Caco-2 (cell line): ENCODE results near the gene C16orf92. TPM values are rescaled to one million over a fixed set of nuclear protein-coding genes. Genes with fewer than 3 reads are reported as not detected.
"Not testable (repeated sequence)": the region's sequence is repeated elsewhere in the genome, so short reads cannot be mapped to it uniquely, and the experiment has no call there.

Experiments used
- BruUV-seq: library from RNA; stranded (reverse); fragments of 400-500 nt; replicated peaks from 2 replicates; lab custom pipeline; 2021; lab: Mats Ljungman, UMichigan
- CTCF ChIA-PET: fragments of 300-600 bp; sonication (Branson Sonifier 250); formaldehyde crosslinking; loops from one replicate; lab custom pipeline; 2022; ENCODE audit warnings: antibody characterized with exemption; lab: Charles Lee
- POLR2A ChIA-PET: fragments of 300-600 bp; sonication (Branson Sonifier 250); formaldehyde crosslinking; loops from one replicate; lab custom pipeline; 2022; ENCODE audit warnings: antibody characterized with exemption; lab: Charles Lee
- DNase-seq, 2 experiments: peaks; one replicate each; pipeline versions ENCODE4 v3.0.0 to v3.0.0-alpha.2; 2020 to 2022
- H3K27me3 ChIP-seq: replicated peaks from 2 replicates; pipeline ENCODE4 v1.6.0; 2011; ENCODE audit warnings: low read length; ENCODE audit not compliant: control insufficient read depth, insufficient read depth
- H3K36me3 ChIP-seq: 2 replicates; pipeline ENCODE4 v1.5.1; 2011; ENCODE audit warnings: low read length; ENCODE audit not compliant: control insufficient read depth, insufficient read depth
- H3K4me1 ChIP-seq: fragments of 250-450 bp; sonication (Bioruptor Pico); 2 replicates; pipeline ENCODE4 v1.5.1; 2020; ENCODE audit warnings: mild to moderate bottlenecking
- H3K4me3 ChIP-seq: 2 replicates; pipeline ENCODE4 v1.5.1; 2011; ENCODE audit warnings: low read depth, mild to moderate bottlenecking, control low read depth, low read length
- H3K9me3 ChIP-seq: fragments of 250-450 bp; sonication (Bioruptor Pico); 2 replicates; pipeline ENCODE4 v1.5.1; 2020; ENCODE audit warnings: mild to moderate bottlenecking, moderate library complexity
- H3K27ac Mint-ChIP-seq: one replicate; pipeline ENCODE4 v1.8.0; 2022; ENCODE audit warnings: mixed read lengths; ENCODE audit not compliant: unreplicated experiment
- H3K27me3 Mint-ChIP-seq: one replicate; pipeline ENCODE4 v1.8.0; 2022; ENCODE audit warnings: mixed read lengths; ENCODE audit not compliant: insufficient read depth, unreplicated experiment
- H3K36me3 Mint-ChIP-seq: one replicate; pipeline ENCODE4 v1.8.0; 2022; ENCODE audit warnings: mild to moderate bottlenecking, mixed read lengths; ENCODE audit not compliant: insufficient read depth, unreplicated experiment
- H3K4me1 Mint-ChIP-seq: one replicate; pipeline ENCODE4 v1.8.0; 2022; ENCODE audit warnings: low read depth, mixed read lengths; ENCODE audit not compliant: unreplicated experiment
- H3K4me3 Mint-ChIP-seq: one replicate; pipeline ENCODE4 v1.8.0; 2022; ENCODE audit warnings: mild to moderate bottlenecking, moderate library complexity, mixed read lengths; ENCODE audit not compliant: unreplicated experiment
- H3K9me3 Mint-ChIP-seq: one replicate; pipeline ENCODE4 v1.8.0; 2022; ENCODE audit warnings: mixed read lengths; ENCODE audit not compliant: unreplicated experiment
- intact Hi-C: fragments of 100-400 bp; cut with micrococcal nuclease; formaldehyde crosslinking; loops from one replicate; pipeline ENCODE4 v1.10.0; 2022; ENCODE audit not compliant: unreplicated experiment
- total RNA-seq: library from RNA; stranded (reverse); gene quantifications from 2 replicates; pipeline ENCODE4 v1.2.3, GENCODE V29; 2022
- TF ChIP-seq, protein P1 (sequence below), 2 experiments: fragments of 200-600 bp in 1 of 2; IDR thresholded peaks; 1 replicate in 1 of 2; 2 replicates in 1 of 2; pipeline versions ENCODE4 v1.5.1 to v1.8.0; 2011 to 2022; ENCODE audit warnings: antibody characterized with exemption in 1 of 2, control low read depth in 1 of 2, inconsistent platforms in 1 of 2, low read depth in 1 of 2, low read length in 1 of 2, mild to moderate bottlenecking in 1 of 2, moderate library complexity in 1 of 2; ENCODE audit not compliant: insufficient read depth in 1 of 2, severe bottlenecking in 1 of 2, unreplicated experiment in 1 of 2

C16orf92 gene
- total RNA-seq, 1 experiment from 2014 or later = not detected

DNA sequence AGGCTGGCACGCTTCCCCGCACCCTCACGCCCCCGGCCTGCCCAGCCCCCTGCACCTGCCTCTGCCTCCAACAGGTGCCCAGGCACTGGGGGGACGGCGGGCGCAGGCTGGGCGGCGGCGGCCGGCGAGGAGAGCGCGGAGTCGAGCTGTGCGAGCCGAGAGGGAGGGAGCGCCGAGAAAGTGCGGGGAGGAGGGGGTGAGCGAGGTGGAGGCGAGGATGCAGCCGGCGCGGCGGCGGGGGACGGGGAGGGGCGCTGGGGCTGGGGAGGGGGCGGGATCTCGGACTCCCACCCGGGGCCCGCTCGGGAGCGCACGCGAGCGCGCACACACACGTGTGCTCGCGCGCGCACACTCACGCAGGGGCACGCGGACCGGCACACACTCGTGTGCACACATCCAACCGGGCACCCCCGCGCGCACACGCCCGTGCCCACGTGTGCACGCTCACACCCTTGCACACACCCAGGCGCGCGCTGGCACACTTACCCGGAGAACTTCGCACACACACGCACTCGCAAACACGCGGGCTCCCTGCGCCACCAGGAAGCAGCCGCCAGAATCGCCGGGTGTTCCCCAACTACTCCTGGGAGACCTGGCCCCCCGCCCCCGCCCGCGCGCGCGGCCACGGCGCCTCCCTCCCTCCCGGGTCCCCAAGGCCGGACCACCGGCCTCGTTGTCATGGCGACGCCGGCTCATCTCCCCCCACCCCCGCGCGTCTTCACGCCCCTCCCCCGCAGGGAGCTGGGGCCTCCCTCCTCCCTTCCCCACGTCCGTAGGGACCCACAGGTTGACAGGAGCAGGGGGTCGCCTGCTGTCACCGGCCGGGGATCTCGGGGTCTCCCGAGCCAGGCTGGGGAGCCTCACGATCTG lies 11.9 kb upstream of the C16orf92 start, which contains the start of gene DOC2A:
Gene DOC2A, minus strand, starts transcription at position 184 of the 870 bp plus-strand sequence. CDS start 805 bp downstream, outside the sequence.
- Histone ChIP-seq H3K4me1 (no peaks in the 10 kb centered on the region), H3K36me3 (no peaks in the 10 kb centered on the region), H3K9me3 (no peaks in the 10 kb centered on the region), H3K4me3 (peak within 1 kb of the TSS; percentile 83), H3K27me3 (no peaks in the 10 kb centered on the region)
- H3K4me1 Mint-ChIP-seq = no peaks in the 10 kb centered on the region
- no peaks in the 10 kb centered on the region for H3K27me3 Mint-ChIP-seq
- peak within 1 kb of the TSS; percentile 68 for H3K4me3 Mint-ChIP-seq
- TF ChIP-seq, protein P1, sequence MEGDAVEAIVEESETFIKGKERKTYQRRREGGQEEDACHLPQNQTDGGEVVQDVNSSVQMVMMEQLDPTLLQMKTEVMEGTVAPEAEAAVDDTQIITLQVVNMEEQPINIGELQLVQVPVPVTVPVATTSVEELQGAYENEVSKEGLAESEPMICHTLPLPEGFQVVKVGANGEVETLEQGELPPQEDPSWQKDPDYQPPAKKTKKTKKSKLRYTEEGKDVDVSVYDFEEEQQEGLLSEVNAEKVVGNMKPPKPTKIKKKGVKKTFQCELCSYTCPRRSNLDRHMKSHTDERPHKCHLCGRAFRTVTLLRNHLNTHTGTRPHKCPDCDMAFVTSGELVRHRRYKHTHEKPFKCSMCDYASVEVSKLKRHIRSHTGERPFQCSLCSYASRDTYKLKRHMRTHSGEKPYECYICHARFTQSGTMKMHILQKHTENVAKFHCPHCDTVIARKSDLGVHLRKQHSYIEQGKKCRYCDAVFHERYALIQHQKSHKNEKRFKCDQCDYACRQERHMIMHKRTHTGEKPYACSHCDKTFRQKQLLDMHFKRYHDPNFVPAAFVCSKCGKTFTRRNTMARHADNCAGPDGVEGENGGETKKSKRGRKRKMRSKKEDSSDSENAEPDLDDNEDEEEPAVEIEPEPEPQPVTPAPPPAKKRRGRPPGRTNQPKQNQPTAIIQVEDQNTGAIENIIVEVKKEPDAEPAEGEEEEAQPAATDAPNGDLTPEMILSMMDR (IDR thresholded peaks at IDR 0.05; ENCODE audit: insufficient read depth in 1 of 2, low read depth in 1 of 2, low read length in 1 of 2, severe bottlenecking in 1 of 2, unreplicated experiment in 1 of 2) = no peak
- DNase-seq = peak in 1 of 2 experiments; percentile 32
- H3K27ac Mint-ChIP-seq = no peak within 1 kb of the TSS
- H3K9me3 Mint-ChIP-seq = no peaks in the 10 kb centered on the region
- intact Hi-C loops = no loop called here
- ChIA-PET CTCF (interaction anchor here (0.6 to 1.1 kb wide), 2 partner anchors 112 to 311 kb away, joined by 3 to 4 read pairs; partner anchors contain the start of gene SEZ6L2), POLR2A (interaction anchor here (0.6 kb wide), 1 partner anchor 14 kb away, joined by 10 read pairs; no protein-coding TSS in a partner anchor)
- BruUV-seq = no TSS peak
- no peaks in the 10 kb centered on the region for H3K36me3 Mint-ChIP-seq

DNA sequence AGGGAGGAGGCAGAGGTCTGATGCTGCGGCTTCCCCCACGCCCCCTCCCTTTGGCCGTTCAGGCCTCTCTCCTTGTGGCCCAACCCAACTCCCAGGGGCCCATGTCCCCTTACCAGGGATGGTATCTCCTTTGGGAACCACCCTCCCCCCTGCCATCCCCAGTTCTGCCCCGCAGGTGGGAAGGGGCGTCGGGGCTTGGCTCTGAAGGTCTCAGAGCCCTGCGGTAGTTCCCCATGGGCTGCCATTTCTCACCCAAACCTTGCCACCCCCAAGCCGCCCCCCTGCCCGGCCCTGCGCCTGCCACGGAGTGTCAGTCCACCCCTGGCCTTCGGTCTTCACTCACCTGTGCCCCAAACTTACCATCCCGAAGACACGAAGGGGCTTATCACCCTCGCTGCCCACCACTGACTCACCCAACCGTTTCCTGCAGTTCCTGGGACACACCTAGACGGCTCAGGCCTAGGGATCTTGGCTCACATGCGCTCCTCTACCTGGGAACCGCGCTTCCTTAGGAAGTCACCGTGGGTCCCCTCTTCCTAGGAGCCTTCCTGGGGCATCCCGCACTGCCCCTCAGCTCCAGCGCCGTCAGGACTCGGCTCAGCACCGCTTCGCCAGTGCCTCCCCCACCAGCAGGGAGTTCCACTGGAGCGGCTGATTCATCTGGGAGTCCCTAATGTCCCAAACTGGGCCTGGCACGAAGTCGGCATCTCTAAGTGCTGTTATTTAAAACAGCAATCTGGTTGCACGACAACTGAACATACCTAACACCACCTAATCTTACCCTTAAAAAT lies 11.1 kb upstream of the C16orf92 start:
- no peaks in the 10 kb centered on the region for H3K9me3 ChIP-seq
- no TSS peak for BruUV-seq
- no peaks in the 10 kb centered on the region for H3K36me3 ChIP-seq
- Mint-ChIP-seq H3K36me3 (no peaks in the 10 kb centered on the region), H3K9me3 (no peaks in the 10 kb centered on the region), H3K27ac (no peak overlapping the region), H3K27me3 (no peaks in the 10 kb centered on the region), H3K4me3 (peak overlapping the region; percentile 68), H3K4me1 (no peaks in the 10 kb centered on the region)
- no peaks in the 10 kb centered on the region for H3K27me3 ChIP-seq
- peak overlapping the region; percentile 83 for H3K4me3 ChIP-seq
- POLR2A ChIA-PET = interaction anchor here (0.6 kb wide), 1 partner anchor 15 kb away, joined by 10 read pairs; no protein-coding TSS in a partner anchor
- CTCF ChIA-PET = interaction anchor here (1.1 kb wide), 1 partner anchor 113 kb away, joined by 4 read pairs; the partner anchor contains the start of gene SEZ6L2
- TF ChIP-seq, protein P1 (IDR thresholded peaks at IDR 0.05; ENCODE audit: insufficient read depth in 1 of 2, low read depth in 1 of 2, low read length in 1 of 2, severe bottlenecking in 1 of 2, unreplicated experiment in 1 of 2) = no peak
- DNase-seq = no peak
- H3K4me1 ChIP-seq = no peaks in the 10 kb centered on the region
- intact Hi-C loops = no loop called here

DNA sequence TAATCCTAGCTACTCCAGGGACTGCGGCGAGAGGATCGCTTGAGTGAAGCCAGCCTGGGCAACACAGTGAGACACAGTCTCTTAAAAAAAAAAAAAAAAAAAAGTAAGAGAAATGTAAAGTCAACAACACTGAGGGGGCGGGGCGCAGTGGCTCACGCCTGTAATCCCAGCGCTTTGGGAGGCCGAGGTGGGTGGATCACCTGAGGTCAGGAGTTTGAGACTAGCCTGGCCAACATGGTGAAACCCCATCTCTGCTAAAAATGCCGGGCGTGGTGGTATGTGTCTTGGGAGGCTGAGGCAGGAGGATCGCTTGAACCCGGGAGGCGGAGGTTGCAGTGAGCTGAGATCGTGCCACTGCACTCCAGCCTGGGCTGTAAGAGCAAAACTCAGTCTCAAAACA lies 10.4 kb upstream of the C16orf92 start:
- H3K4me1 Mint-ChIP-seq, H3K27me3 Mint-ChIP-seq, POLR2A ChIA-PET, H3K4me1 ChIP-seq, H3K4me3 Mint-ChIP-seq, BruUV-seq, H3K36me3 Mint-ChIP-seq, CTCF ChIA-PET, H3K36me3 ChIP-seq, intact Hi-C loops, H3K9me3 ChIP-seq, H3K4me3 ChIP-seq, H3K27ac Mint-ChIP-seq, H3K9me3 Mint-ChIP-seq, DNase-seq, H3K27me3 ChIP-seq: not testable (repeated sequence)

DNA sequence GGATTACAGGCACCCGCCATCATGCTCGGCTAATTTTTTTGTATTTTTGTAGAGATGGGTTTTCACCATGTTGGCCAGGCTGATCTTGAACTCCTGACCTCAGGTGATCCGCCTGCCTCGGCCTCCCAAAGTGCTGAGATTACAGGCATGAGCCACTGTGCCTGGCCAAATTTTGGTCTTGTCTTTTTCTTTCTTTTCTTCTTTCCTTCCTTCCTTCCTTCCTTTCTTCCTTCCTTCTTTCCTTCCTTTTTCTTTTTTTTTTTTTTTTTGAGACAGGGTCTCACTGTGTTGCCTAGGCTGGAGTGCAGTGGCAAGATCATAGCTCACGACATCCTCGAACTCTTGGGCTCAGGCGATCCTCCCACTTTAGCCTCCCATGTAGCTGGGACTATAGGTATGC lies 7.5 kb upstream of the C16orf92 start:
- POLR2A ChIA-PET, H3K27me3 ChIP-seq, H3K4me3 Mint-ChIP-seq, CTCF ChIA-PET, DNase-seq, H3K4me1 Mint-ChIP-seq, H3K9me3 Mint-ChIP-seq, H3K9me3 ChIP-seq, BruUV-seq, H3K4me1 ChIP-seq, intact Hi-C loops, H3K36me3 Mint-ChIP-seq, H3K27ac Mint-ChIP-seq, H3K27me3 Mint-ChIP-seq, H3K4me3 ChIP-seq, H3K36me3 ChIP-seq: not testable (repeated sequence)
